ENCODE data around the gene MINDY1.

DNA sequence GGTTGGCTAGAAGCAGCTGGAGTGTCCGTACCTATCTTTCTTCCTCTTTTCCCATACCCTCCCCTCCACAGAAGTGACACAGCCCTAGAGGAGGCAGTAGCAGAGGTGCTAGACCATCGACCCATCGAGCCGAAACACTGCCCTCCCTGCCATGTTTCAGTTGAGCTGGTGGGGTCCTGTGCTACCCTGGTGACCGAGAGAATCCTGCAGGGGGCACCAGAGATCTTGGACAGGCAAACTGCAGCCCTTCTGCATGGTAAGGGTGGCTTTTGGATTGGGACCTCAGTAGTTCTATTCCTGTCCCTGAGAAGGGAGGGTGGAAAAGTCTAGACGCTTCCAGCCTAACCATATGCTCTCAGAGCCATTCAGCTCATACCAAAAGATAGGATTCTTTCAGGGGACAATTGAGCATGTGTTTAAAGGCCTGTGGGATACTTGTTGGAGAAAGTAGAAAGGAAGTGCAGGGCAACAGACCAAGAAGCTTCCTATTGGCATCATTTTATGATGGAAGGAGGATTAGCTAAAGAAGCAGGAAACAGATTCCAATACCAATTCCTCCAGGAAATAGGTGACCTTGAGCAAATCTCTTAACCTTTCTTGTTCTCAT, 17.9 kb upstream of the MINDY1 start:
- TF ChIP-seq POLR2A (IDR thresholded peaks at IDR 0.05; ENCODE audit: low read length) = no peak
- TF ChIP-seq GATA1 (IDR thresholded peaks at IDR 0.05; ENCODE audit: low read depth, low read length) = no peak

All from erythroblast (primary cell).